Measurements from ENCODE around the gene ARHGAP32.
"Not testable (repeated sequence)": the region's sequence is repeated elsewhere in the genome, so short reads cannot be mapped to it uniquely, and the experiment has no call there.

The ARHGAP32 gene

DNA sequence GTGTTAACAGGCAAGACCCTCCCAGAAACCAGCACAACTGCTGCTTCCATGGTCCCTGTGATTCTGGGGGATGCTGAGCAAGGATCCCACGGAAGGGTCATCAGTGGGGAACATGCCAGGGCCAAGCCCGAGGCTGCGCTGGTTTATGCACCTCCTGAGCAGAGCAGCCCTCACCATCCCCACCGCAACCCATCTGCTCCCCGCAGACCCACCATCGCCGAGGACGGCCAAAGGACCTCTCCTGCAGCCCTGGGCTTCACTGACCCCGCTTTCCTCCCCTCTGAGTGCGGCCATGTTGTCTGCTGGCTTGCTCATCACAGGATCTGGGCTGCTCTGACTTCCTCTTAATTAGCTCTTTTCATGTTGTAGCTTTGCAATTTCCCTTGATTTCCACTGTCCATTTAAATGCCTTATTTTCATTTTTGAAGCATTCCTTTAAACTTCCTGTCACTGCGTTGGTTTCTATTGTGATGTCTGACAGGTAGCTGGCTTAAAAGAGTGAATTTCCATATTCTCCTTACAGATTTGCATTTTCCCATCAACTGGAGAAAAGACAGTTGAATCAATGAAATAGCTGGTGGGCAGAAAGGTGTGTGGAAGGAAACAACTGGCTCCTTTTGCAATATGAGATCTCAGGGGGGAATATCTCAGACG, 264.3 kb downstream of the ARHGAP32 start:
- no peak for DNase-seq

DNA sequence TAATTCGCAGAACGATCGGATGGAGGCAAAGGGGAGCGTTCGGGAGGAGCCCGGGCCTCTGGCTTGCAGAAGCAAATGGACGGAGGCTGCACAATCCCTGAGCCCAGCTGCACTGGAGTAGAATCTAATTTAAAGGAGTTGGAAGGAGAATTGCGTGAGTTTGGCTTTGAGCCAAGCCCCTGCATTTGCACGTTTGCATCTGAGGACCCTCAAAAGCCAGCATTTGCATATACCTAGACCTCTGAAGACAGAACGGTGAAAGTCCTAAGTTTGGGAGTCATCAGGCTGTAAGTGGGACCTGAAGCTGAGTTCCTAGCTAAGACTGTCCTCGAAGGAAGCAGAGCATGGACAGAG, 265.0 kb downstream of the ARHGAP32 start:
- no peak for DNase-seq

DNA sequence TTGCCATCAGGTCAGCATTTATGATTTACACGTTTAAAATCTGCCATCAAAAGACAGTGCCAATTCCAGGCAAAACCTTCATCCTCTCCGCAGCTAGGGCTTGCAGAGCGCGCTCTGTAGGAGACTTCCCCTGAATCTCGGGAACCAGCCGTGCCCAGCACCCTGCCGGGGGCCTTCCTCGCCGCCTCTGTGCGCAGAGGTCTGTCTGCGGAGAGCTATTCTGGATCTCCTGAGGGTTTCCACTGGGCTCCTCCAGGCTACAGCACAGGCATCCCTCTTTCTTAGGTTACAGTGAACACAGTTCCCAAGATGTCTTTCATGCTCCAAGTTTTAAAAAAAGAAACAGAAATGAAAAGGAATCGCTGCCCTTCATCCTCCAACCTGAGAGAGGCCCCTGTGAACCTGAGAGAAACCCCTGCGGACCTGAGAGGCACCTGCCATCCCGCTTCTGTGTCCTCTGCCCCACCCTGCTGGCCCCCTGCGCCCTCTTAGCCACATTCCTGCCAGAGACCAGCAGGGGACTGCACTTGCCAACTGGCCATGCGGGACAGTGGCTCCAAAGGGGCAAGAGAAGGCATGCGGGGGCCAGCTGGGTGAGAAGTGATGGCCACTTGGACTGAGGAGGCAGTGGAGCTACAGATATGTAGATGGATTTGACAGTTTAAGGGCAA, 265.6 kb downstream of the ARHGAP32 start:
- DNase-seq: no peak

DNA sequence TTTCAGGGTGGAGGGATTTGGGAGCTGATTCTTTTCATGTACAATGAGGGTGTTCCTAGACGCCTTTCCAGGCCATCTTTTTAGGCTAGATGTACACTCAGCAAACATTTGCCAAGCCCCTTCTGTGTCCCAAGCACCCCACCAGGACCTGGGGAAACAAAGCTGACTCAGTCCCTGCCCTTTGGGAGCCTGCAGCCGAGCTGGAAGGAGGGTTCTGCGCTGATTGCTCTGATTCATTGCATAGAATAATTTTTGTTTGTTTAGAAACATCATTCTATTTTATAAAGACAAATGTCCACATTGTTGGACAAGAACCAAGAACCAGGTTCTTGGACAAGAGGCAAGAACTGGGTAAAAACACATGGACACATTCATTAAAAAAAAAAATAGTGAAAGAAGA, 266.1 kb downstream of the ARHGAP32 start:
- DNase-seq: no peak

DNA sequence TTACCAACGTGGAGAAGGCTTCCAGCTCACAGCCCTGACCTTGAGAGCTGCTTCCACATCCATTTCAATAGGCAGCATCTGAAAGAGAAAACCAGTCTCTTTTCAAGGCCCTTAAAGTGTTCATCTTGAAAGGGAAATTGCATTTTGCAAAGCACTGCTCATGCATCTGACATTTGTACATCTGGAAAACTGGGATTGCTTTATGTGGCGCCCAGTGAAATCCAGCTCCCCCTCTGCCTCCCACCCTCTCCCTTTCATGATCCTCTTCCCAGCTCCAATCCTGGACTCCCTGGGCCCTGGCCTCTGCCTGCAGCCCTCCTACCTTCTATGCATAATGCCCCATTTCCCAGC, 266.9 kb downstream of the ARHGAP32 start:
- no peak for DNase-seq

DNA sequence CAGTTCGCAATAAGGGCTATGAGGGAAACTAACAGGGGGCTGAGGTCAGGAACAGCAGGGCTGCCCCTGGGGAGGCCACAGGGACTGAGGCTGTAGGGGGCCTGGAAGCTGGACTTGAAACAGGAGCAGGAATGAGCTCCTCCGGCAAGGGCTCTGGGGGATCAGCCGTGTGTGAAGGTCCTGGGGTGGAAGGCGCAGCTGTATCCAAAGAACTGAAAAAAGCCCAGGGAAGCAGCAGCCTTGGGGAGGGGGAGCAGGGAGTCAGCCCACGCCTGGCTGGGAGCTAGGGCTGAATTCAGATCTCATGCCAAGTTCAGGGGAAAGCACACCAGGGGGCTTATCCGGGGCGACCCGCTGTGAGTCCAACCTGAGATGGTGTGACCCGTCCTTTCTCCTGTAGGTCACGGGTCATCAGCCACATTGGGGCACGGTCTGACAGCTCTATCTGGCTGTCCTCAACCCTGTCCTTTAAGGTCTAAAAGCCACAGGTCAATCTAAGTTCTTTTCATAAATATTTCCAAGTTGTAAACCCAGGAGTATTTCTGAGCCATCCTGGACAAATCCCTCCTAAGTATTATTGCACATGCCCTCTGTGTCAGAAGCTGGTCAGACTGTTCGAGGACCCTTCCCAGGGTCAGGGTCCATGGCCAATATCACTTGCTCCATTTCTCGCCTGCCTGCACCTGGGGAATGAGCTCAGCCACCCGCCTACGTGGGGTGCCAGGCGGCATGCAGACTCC, 267.4 kb downstream of the ARHGAP32 start:
- DNase-seq: no peak

DNA sequence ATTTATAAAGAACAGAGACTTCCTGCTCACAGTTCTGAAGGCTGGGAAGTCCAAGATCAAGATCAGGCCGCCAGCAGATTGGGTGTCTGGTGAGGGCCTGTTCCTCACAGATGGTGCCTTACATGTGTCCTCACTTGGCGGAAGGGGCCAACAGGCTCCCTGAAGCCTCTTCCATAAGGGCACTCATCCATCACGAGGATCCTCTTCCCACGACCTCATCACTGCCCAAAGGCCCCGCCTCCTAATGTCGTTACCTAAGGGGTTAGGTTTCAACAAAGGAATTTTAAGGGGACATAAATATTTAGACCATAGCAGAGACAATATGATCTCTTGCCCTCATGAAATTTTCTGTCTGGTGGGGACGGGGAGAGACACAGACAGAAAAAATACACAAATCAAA, 268.0 kb downstream of the ARHGAP32 start:
- DNase-seq: no peak

DNA sequence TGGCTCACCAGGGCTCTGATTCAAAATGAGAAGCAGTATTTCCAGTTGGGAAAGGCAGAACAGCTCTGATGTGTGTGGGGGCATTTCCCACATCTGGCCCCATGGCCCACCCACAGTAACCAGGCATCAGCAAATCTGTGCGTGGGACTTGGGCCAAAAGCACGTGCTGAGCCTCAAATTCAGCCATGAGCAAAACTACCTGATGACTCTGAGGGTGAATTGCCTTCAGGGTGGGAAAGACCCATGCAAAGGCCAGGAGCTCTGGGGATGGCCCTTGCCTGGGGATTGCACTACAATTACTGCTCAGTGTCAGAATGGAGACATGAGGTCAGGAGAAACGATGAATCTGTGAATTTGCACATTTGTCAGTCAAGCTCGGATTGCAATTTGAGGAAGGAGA, 270.3 kb downstream of the ARHGAP32 start:
- no peak for DNase-seq

DNA sequence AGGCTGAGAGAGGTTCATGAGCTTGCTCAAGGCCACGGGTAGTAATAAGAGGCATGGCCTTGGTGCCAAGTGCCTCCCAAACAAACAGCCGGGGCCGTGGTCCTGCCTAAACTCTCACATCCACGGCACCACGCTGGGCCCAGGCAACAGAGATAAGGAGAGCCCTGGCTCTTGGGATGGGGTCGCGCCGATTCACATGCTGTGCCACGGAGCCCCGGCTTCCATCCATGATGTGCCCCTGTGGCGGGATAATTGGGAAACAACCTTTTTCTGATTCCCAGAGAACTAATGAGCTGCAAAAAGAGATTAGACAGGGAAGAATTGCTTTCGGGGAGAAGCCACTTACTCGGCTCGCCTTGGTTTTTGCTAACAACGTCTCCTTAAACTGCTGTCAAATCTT, 271.5 kb downstream of the ARHGAP32 start:
- DNase-seq: no peak

DNA sequence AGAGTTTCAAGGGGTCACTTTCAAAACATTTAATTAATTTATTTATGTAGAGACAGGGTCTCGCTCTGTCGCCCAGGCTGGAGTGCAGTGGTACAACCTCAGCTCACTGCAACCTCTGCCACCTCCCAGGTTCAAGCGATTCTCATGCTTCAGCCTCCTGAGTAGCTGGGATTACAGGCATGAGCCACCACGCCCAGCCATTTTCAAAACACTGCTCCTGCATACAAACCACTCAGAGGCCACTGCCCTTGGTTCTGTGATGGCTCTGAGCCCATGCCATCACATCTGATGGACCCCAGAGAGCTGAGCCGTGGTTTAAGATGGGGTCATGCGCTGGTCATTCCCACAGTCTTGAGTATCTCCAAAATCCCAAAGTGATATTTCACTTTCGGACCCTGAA, 272.5 kb downstream of the ARHGAP32 start:
- not testable (repeated sequence) for DNase-seq

DNA sequence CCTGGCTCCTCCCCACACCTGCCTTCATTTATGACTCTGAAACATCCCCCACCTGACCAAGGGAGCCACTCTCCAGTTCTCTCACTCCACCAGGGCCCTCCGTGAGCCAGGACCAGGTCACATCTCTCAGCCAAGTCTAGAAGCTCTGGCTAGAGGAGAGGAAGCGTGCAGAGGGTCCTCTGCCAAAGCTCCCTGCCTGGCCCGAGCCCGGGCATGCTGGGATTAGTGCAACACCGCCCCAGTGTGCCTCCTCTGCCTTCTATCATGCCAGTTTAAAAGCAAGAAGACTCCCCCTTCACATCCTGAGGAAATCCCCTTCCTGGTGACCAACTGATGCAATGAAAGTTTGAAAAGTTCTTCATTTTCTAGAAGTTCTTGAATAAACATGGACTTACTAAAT, 272.9 kb downstream of the ARHGAP32 start:
- no peak for DNase-seq

DNA sequence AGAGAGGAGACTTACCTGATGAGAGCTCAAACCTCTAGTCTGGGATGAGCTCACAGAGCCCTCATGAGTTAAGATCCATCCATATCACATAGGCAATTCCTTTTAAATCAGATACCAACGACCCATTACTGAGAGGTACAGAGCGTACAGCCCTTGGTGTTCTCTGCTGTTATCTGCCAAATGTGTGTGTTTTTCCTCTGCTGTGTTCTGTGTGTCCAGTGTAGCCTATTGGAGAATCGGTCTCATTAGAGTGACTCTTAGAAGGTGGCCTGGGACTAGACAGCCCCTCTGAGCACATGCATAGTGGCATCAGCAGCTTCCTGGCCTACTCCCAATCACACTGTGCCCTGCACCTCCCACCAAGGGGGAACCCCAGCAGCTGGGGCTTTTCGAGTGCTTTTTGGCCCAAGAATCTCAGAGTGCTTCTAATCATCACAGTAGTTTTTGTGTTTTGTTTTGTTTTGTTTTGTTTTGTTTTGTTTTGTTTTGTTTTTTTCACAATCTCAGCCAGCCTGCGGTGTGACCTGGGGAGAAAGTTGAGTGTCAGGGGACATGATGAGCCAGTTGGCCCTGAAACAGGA, 274.9 kb downstream of the ARHGAP32 start:
- no peak for DNase-seq

DNA sequence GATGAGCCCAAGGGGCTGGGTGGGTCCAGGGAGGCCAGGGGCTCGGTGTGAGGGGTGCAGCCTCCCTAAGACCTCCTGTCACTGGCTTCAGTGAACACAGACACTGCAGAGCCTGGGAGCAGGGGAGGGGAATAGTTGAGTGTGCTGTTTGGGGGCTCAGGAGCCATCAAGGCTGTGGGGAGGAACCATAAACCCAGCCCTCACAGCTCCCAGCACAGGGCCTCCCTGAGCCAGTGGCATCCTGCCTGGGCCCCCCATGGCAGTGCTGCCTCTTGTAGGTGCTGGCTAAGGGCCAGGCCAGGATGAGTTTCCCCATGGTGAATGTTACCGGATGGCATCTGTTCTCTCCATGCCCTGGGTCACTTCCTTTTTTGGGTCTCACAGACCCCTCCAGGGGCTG, 275.4 kb downstream of the ARHGAP32 start:
- DNase-seq: no peak

DNA sequence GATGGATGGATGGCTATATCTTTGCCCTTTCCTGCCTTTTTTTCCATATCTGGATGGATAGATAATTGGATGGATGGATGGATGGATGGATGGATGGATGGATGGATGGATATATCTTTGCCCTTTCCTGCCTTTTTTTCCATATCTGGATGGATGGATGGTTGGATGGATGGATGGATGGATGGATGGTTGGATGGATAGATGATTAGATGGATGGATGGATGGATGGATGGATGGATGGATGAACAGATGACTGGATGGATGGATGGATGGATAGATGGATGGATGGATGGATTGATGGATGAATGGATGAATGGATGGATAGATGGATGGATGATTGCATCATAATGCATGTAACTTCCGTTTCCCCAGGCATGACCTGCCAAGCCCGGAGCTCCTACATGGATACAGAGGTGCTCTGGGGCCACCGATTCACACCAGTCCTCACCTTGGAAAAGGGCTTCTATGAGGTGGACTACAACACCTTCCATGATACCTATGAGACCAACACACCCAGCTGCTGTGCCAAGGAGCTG, 276.0 kb downstream of the ARHGAP32 start:
- DNase-seq: no peak

DNA sequence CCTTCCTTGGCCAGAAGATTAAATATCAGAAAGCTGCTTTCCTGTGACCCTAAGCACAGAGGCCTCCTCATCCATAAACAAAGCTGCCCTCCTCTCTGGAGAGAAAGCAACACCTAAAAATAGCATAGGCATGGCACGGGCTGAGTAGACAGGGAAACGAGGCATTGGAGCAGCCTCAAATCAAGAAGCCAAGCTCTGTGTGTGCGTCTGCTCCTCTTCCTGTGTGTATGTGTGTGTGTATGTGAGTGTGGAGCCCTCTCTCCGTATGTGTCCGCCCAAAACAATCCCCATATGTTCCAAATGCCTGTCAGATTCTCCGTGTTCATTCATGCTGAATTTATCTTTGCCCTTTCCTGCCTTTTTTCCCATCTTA, 277.0 kb downstream of the ARHGAP32 start:
- DNase-seq: no peak
